Spleen (tissue), 11 donors: ENCODE measurements around the gene CHD9. TPM values are rescaled to one million over a fixed set of nuclear protein-coding genes. Genes with fewer than 3 reads are reported as not detected.

Experiments used
- DNase-seq: peaks from one replicate; pipeline ENCODE4 v3.0.0-alpha.2; 2020
- H3K27ac ChIP-seq, 8 donors: fragments of 200-600 bp; sonication (generic) in 7 of 8; 1 replicate in 4 of 8; 2 replicates in 4 of 8; pipeline versions ENCODE4 v1.5.0 to v1.8.0; 2016 to 2021; ENCODE audit warnings: inconsistent platforms in 4 of 8, mild to moderate bottlenecking in 4 of 8, moderate library complexity in 1 of 8
- H3K27me3 ChIP-seq, 7 donors: fragments of 200-600 bp; sonication (generic) in 6 of 7; replicated peaks in 1 of 7; 1 replicate in 4 of 7; 2 replicates in 3 of 7; pipeline versions ENCODE4 v1.5.0 to v1.8.0; 2016 to 2021; ENCODE audit warnings: inconsistent platforms in 3 of 7, mild to moderate bottlenecking in 1 of 7
- H3K36me3 ChIP-seq, 6 donors: fragments of 200-600 bp; sonication (generic) in 5 of 6; 1 replicate in 4 of 6; 2 replicates in 2 of 6; pipeline versions ENCODE4 v1.5.0 to v1.8.0; 2016 to 2021; ENCODE audit warnings: inconsistent platforms in 2 of 6
- H3K4me1 ChIP-seq, 6 donors: fragments of 200-600 bp; sonication (generic) in 5 of 6; 1 replicate in 3 of 6; 2 replicates in 3 of 6; pipeline versions ENCODE4 v1.5.0 to v1.8.0; 2016 to 2021; ENCODE audit warnings: inconsistent platforms in 3 of 6
- H3K4me3 ChIP-seq, 8 donors: fragments of 200-600 bp; sonication (generic) in 7 of 8; 1 replicate in 4 of 8; 2 replicates in 4 of 8; pipeline versions ENCODE4 v1.5.0 to v1.8.0; 2016 to 2021; ENCODE audit warnings: inconsistent platforms in 4 of 8, mild to moderate bottlenecking in 4 of 8, moderate library complexity in 2 of 8
- H3K9me3 ChIP-seq, 8 donors: fragments of 200-600 bp; sonication (generic) in 7 of 8; 1 replicate in 4 of 8; 2 replicates in 4 of 8; pipeline versions ENCODE4 v1.5.0 to v1.8.0; 2016 to 2021; ENCODE audit warnings: inconsistent platforms in 4 of 8
- POLR2A ChIP-seq, 3 donors: fragments of 450-650 bp; IDR thresholded peaks; one replicate each; pipeline ENCODE4 v1.5.1; 2017; ENCODE audit warnings: antibody characterized with exemption in 3 of 3, mild to moderate bottlenecking in 1 of 3
- POLR2AphosphoS5 ChIP-seq, 3 donors: sonication (generic); formaldehyde crosslinking; IDR thresholded peaks; one replicate each; pipeline ENCODE4 v1.5.1; 2017; ENCODE audit warnings: antibody characterized with exemption in 3 of 3
- WGBS, 5 donors: extraction: QIAGEN DNeasy Blood & Tissue Kit in 3 of 5; methylation state at CpG; one replicate each; pipeline versions ENCODE4 v1.1.5 to v1.1.7; 2013 to 2018; 5-methylcytosine and 5-hydroxymethylcytosine counted together
- intact Hi-C: fragments of 100-400 bp; cut with DNase I; formaldehyde crosslinking; loops from one replicate; pipeline ENCODE4 v1.15.0; 2023; ENCODE audit warnings: low total_unique reads
- polyA plus RNA-seq, 3 donors: library from polyadenylated mRNA; stranded (reverse); fragments of 200-250 nt; gene quantifications; one replicate each; pipeline ENCODE4 v1.2.1, GENCODE V29; 2013
- total RNA-seq, 7 donors: library from RNA; depleted of rRNA in 3 of 7; stranded (reverse); fragments of >200 nt in 3 of 7; fragmentation: NEBNext Ultra II Directional in 4 of 7; extraction: Animal tissue kit (Norgen Biotek cat#: 25700) in 4 of 7; gene quantifications; one replicate each; pipeline versions ENCODE4 v1.1.0 to v1.2.1, GENCODE V29; 2016 to 2021
- TF ChIP-seq, protein P1 (sequence below), 11 experiments: fragments of 200-600 bp in 7 of 11; fragments of 450-650 bp in 4 of 11; sonication (generic) in 4 of 11; IDR thresholded peaks in 8 of 11; conservative IDR thresholded peaks in 3 of 11; 1 replicate in 7 of 11; 2 replicates in 4 of 11; pipeline versions ENCODE4 v1.4.0 to v1.8.0; 2016 to 2021; ENCODE audit warnings: antibody characterized with exemption in 11 of 11, inconsistent platforms in 4 of 11, mild to moderate bottlenecking in 1 of 11
- donor health status: healthy with polysubstance abuse.
- donor health status: DM: no; HTN: no; CAD: no; lungs with moderate emphysema.
- donor health status: DM: no; HTN: no; CAD: no.
- donor health status: Bipolar disorder and iron deficiency.
- donor health status: healthy.
- donor health status: DM: no; HTN: no; CAD: no.
- donor health status: DM: yes; HTN: yes; CAD: no.

The CHD9 gene
- total and polyA plus RNA-seq, 10 donors, result 16.7 to 93.3 (median 76.0) TPM

DNA sequence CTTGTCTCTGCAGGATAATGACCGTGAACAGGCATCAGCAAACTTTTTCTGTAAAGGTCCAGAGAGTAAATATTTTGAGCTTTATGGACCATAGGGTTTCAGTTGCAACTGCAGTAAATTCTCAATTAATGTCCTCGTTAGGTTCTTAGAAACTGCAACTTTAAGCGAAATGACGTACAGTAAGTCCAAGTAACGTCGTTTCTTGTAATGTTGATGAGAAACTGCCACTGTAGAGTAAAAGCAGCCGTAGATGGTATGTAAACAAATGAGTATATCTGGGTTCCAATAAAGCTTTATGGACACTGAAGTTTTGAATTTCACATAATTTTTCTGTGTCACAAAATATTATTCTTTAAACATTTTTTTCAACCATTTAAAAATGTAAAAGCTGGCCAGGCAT lies 4.9 kb downstream of the CHD9 start:
- no peak overlapping the region for H3K4me3 ChIP-seq
- 83 to 96% (median 93%) methylated on average over 7 of the region's 7 CpGs for WGBS, 5 donors
- no peak for DNase-seq
- H3K27me3 ChIP-seq, result no peaks in the 10 kb centered on the region
- H3K27ac ChIP-seq, result peak overlapping the region in 3 of 8 donors; percentile 56 to 79 (median 60)
- TF ChIP-seq POLR2A (IDR thresholded peaks at IDR 0.05) (no peak), POLR2AphosphoS5 (IDR thresholded peaks at IDR 0.05) (no peak)
- TF ChIP-seq, protein P1, sequence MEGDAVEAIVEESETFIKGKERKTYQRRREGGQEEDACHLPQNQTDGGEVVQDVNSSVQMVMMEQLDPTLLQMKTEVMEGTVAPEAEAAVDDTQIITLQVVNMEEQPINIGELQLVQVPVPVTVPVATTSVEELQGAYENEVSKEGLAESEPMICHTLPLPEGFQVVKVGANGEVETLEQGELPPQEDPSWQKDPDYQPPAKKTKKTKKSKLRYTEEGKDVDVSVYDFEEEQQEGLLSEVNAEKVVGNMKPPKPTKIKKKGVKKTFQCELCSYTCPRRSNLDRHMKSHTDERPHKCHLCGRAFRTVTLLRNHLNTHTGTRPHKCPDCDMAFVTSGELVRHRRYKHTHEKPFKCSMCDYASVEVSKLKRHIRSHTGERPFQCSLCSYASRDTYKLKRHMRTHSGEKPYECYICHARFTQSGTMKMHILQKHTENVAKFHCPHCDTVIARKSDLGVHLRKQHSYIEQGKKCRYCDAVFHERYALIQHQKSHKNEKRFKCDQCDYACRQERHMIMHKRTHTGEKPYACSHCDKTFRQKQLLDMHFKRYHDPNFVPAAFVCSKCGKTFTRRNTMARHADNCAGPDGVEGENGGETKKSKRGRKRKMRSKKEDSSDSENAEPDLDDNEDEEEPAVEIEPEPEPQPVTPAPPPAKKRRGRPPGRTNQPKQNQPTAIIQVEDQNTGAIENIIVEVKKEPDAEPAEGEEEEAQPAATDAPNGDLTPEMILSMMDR (IDR thresholded peaks at IDR 0.05 in 8 of 11, conservative IDR thresholded peaks at IDR 0.05 in 3 of 11), result no peak
- intact Hi-C loops, result loop anchor here (10.0 kb wide), 4 partner anchors 75 to 225 kb away; no protein-coding TSS in a partner anchor
- peaks cover 38 to 100% (median 82%) of the 10 kb centered on the region in 6 donors for H3K4me1 ChIP-seq
- no peaks in the 10 kb centered on the region for H3K9me3 ChIP-seq
- H3K36me3 ChIP-seq, result no peaks in the 10 kb centered on the region

- intact Hi-C loops, result no loop called here
- H3K4me1 ChIP-seq, result peaks cover 37 to 100% (median 85%) of the 10 kb centered on the region in 6 donors
- TF ChIP-seq POLR2A (IDR thresholded peaks at IDR 0.05), result no peak
- TF ChIP-seq, protein P1 (IDR thresholded peaks at IDR 0.05 in 8 of 11, conservative IDR thresholded peaks at IDR 0.05 in 3 of 11), result no peak
- TF ChIP-seq POLR2AphosphoS5 (IDR thresholded peaks at IDR 0.05), result no peak
Observed at GRCh38 chr16:53061256-53061655, 6.5 kb downstream of the CHD9 start.

DNA sequence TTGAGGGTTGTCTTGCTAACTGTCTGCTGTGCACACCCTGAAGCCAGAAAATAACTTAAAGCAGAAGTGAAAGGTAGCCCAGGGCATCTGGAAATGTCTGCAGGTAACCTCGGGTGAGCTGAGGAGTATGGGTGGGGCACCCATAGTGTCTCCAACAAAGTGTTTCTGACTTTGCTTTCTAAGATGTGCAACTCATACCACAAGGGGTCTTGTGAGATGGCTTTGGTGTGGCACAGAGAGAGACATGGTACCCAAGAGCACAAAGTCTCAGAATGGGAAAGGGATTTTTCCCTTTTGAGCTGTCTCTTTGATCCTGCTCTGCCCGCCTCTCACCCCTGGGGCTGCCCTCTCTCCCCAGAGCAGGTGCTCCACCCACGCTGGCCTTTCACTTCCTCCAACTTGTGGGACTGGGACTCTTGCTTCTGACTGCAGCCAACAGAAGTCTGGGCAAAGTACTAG lies 6.9 kb downstream of the CHD9 start:
- H3K27me3 ChIP-seq, result no peaks in the 10 kb centered on the region
- DNase-seq, result peak; percentile 89
- peaks cover 32 to 100% (median 82%) of the 10 kb centered on the region in 6 donors for H3K4me1 ChIP-seq
- intact Hi-C loops, result no loop called here
- no peaks in the 10 kb centered on the region for H3K36me3 ChIP-seq
- peak overlapping the region in 6 of 8 donors; percentile 26 to 79 (median 64) for H3K27ac ChIP-seq
- no peak for TF ChIP-seq POLR2A (IDR thresholded peaks at IDR 0.05)
- peak in 2 of 3 donors; percentile 61 to 71 for TF ChIP-seq POLR2AphosphoS5 (IDR thresholded peaks at IDR 0.05)
- TF ChIP-seq, protein P1 (IDR thresholded peaks at IDR 0.05 in 8 of 11, conservative IDR thresholded peaks at IDR 0.05 in 3 of 11), result peak in 1 of 11 experiments; percentile 7
- peak overlapping the region in 2 of 8 donors; percentile 9 to 44 for H3K4me3 ChIP-seq
- no peaks in the 10 kb centered on the region for H3K9me3 ChIP-seq
- 10 to 32% (median 21%) methylated on average over 3 of the region's 3 CpGs for WGBS, 5 donors

More at GRCh38 chr16:53061256-53061655, 6.5 kb downstream of the CHD9 start:
- DNase-seq, result no peak
- 77 to 92% (median 80%) methylated on average over 5 of the region's 5 CpGs for WGBS, 5 donors
- H3K27ac ChIP-seq, result peak overlapping the region in 6 of 8 donors; percentile 26 to 79 (median 64)
- H3K36me3 ChIP-seq, result no peaks in the 10 kb centered on the region
- no peaks in the 10 kb centered on the region for H3K9me3 ChIP-seq
- no peaks in the 10 kb centered on the region for H3K27me3 ChIP-seq
- H3K4me3 ChIP-seq, result peak overlapping the region in 2 of 8 donors; percentile 9 to 44

DNA sequence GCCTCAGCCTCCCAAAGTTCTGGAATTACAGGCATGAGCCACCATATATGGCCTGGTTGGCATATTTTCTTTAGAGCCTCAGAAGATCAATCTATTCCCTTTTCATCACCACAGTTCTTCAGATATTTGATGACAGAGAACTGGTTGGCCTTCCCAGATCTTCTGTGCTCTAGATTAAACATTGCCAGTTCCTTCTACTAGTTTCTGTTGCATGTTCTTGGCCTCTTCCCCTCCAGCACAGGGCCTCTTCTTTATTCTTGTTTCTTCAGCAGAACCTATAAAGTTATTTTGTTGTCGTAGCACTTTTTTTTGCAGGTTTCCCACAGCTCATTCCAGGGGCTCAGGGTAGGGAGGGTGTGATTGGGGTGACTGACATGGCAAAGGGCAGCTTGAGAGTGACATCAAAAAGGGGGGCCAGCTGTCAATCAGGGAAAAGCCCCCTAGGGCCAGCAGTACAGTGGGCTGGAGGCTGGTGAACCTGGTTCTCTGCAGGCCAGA lies 9.3 kb downstream of the CHD9 start:
- DNase-seq, result no peak
- H3K4me3 ChIP-seq, result no peak overlapping the region
- peak overlapping the region in 6 of 8 donors; percentile 39 to 79 (median 56) for H3K27ac ChIP-seq
- intact Hi-C loops, result no loop called here
- 65 to 85% (median 79%) methylated on average over 1 of the region's 1 CpG for WGBS, 5 donors
- H3K36me3 ChIP-seq, result no peaks in the 10 kb centered on the region
- peaks cover 33 to 100% (median 81%) of the 10 kb centered on the region in 6 donors for H3K4me1 ChIP-seq
- no peaks in the 10 kb centered on the region for H3K9me3 ChIP-seq
- TF ChIP-seq, protein P1 (IDR thresholded peaks at IDR 0.05 in 8 of 11, conservative IDR thresholded peaks at IDR 0.05 in 3 of 11), result no peak
- TF ChIP-seq POLR2AphosphoS5 (IDR thresholded peaks at IDR 0.05) (no peak), POLR2A (IDR thresholded peaks at IDR 0.05) (no peak)
- no peaks in the 10 kb centered on the region for H3K27me3 ChIP-seq
